Activated CD4-positive, alpha-beta T cell treated with anti-CD3 and anti-CD28 coated beads, Interleukin-2, amount 10 ng/mL, durations not matched to agents 7 days and 5 days (primary cell): Measurements from ENCODE around the gene TAF10. TPM values are rescaled to one million over a fixed set of nuclear protein-coding genes. Genes with fewer than 3 reads are reported as not detected.

ENCODE experiments used
- CTCF ChIA-PET: fragments of 350-600 bp; sonication (Branson Sonifier 250); formaldehyde crosslinking; loops from one replicate; lab custom pipeline; 2021; ENCODE audit warnings: antibody characterized with exemption; lab: Charles Lee
- POLR2A ChIA-PET: fragments of 350-600 bp; sonication (Branson Sonifier 250); formaldehyde crosslinking; loops from one replicate; lab custom pipeline; 2021; ENCODE audit warnings: antibody characterized with exemption; lab: Charles Lee
- DNase-seq: peaks from one replicate; pipeline ENCODE4 v3.0.0-alpha.2; 2020
- H3K27ac Mint-ChIP-seq: one replicate; pipeline ENCODE4 v1.8.0; 2021; ENCODE audit warnings: mild to moderate bottlenecking, moderate library complexity, mixed read lengths
- H3K27me3 Mint-ChIP-seq: one replicate; pipeline ENCODE4 v1.8.0; 2021; ENCODE audit warnings: mixed read lengths
- H3K36me3 Mint-ChIP-seq: one replicate; pipeline ENCODE4 v1.8.0; 2021; ENCODE audit warnings: low read depth, mixed read lengths
- H3K4me1 Mint-ChIP-seq: one replicate; pipeline ENCODE4 v1.8.0; 2021; ENCODE audit warnings: mixed read lengths
- H3K4me3 Mint-ChIP-seq: one replicate; pipeline ENCODE4 v1.8.0; 2021; ENCODE audit warnings: mild to moderate bottlenecking, moderate library complexity, mixed read lengths
- H3K9me3 Mint-ChIP-seq: one replicate; pipeline ENCODE4 v1.8.0; 2021; ENCODE audit warnings: mixed read lengths
- total RNA-seq, 2 experiments: library from RNA; stranded (reverse); gene quantifications; one replicate each; pipeline ENCODE4 v1.2.3, GENCODE V29; 2021

The TAF10 gene
- total RNA-seq, result 100 to 1,000 TPM; 138 to 156 TPM

DNA sequence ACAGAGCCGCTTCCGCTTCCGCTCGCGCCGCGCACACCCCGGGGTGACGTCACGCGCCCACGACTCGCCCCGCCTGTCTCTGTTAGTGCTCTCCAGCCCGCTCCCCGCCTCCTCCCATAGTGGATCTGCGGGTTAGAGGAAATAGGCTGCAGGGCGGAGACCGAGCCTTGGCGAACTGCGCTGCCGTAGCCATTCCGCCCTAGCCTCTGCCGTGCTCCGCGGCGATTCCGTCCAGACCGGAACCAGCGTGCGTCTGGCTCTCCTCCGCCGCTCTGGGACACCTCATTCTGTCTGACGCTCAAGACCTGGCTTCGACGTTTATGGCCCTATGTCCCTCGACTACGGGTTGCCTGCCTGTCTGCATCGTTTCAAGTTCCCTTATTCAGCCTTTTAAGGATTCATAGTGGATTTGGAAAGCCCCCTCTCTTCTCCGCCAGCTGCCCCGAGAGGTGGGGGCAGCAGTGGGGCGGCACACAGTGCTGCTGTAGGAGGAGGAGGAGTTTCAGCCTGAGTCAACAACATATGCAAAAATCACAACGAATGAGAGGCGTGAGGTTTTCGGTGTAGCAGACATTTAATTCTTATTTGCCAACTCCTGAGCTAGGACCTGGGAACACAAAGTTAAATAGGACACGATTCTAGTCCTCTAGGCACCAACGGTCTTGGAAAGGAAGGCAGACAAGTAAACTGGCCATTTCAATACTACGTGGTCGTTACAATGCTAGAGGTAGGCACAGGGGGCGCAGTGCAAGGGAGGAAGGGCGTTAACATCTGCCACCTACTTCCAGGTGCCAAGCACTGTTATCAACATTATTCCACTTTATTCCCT, at the start of gene TAF10:
Gene TAF10 (minus strand): TSS at position 4 of the 829 bp plus-strand sequence. CDS start 27 bp downstream, outside the sequence.
- peak; percentile 96 for DNase-seq
- Mint-ChIP-seq H3K4me1 (peaks cover 42% of the 10 kb centered on the region), H3K9me3 (no peaks in the 10 kb centered on the region), H3K4me3 (peak within 1 kb of the TSS; percentile 80), H3K27ac (peak within 1 kb of the TSS; percentile 85), H3K27me3 (no peaks in the 10 kb centered on the region), H3K36me3 (peaks cover 57% of the 10 kb centered on the region)
- POLR2A ChIA-PET, result interaction anchor here (0.7 to 1.8 kb wide), 4 partner anchors 10 to 251 kb away, joined by 3 to 7 read pairs (median 5); partner anchors contain the start of gene MRPL17
- CTCF ChIA-PET, result interaction anchor here (0.8 to 3.8 kb wide), 14 partner anchors 8 to 233 kb away, joined by 3 to 14 read pairs (median 4); partner anchors contain the start of genes ILK and MRPL17

DNA sequence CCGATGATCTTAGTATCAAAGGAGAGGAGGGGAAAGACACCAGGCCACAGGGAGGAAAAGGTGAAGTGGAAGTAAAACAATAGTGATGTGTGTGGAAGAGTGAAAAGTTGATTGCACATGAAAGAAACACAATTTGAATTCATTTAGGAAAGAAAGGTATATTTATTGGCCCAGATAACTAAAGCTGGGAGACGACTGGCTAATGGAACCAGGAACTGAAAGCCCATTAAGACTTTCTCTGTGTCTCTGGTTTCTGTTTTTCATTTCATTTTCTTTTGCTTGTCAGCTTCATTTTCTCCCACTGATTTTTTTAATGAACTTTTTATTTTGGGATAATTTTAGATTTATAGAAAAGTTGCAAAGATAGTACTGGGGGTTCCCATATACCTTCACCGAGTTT, 48.7 kb upstream of the TAF10 start:
- DNase-seq, result no peak
- Mint-ChIP-seq H3K36me3 (no peaks in the 10 kb centered on the region), H3K4me3 (no peak overlapping the region), H3K27ac (no peak overlapping the region), H3K27me3 (peaks cover 18% of the 10 kb centered on the region), H3K4me1 (peaks cover 13% of the 10 kb centered on the region), H3K9me3 (no peaks in the 10 kb centered on the region)
- ChIA-PET POLR2A (no interaction called here), CTCF (no interaction called here)

GRCh38 chr11:6658647-6659046, 46.6 kb upstream of the TAF10 start:
- ChIA-PET POLR2A (no interaction called here), CTCF (interaction anchor here (1.1 kb wide), 1 partner anchor 12 kb away, joined by 3 read pairs; no protein-coding TSS in a partner anchor)
- no peak overlapping the region for H3K4me3 Mint-ChIP-seq
- H3K9me3 Mint-ChIP-seq, result no peaks in the 10 kb centered on the region
- no peak for DNase-seq
- no peak overlapping the region for H3K27ac Mint-ChIP-seq
- H3K4me1 Mint-ChIP-seq, result peaks cover 12% of the 10 kb centered on the region
- peaks cover 15% of the 10 kb centered on the region for H3K27me3 Mint-ChIP-seq
- H3K36me3 Mint-ChIP-seq, result no peaks in the 10 kb centered on the region

DNA sequence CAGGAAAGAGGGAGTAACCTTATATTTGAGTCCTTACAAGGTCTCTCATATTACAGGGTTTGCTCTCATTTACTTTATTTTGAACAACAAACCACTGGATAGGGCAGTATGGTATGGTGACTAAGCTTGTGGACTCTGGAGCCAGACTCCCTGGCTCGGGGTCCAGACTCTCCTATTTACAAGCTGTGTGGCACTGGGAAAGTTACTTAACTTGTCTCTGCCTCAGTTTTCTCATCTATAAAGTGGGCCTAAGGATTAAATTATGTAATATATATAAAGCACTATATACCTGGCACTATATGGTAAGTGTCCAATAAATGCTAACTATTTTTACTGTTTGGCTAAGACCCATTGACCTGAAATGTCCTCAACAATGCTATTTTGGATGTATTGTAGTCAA, 45.3 kb upstream of the TAF10 start:
- peaks cover 8% of the 10 kb centered on the region for H3K4me1 Mint-ChIP-seq
- no peaks in the 10 kb centered on the region for H3K36me3 Mint-ChIP-seq
- H3K4me3 Mint-ChIP-seq, result no peak overlapping the region
- H3K27me3 Mint-ChIP-seq, result peaks cover 15% of the 10 kb centered on the region
- no peaks in the 10 kb centered on the region for H3K9me3 Mint-ChIP-seq
- DNase-seq, result no peak
- H3K27ac Mint-ChIP-seq, result no peak overlapping the region
- POLR2A ChIA-PET, result no interaction called here
- CTCF ChIA-PET, result interaction anchor here (0.6 to 1.3 kb wide), 3 partner anchors 9 to 26 kb away, joined by 3 to 5 read pairs (median 4); partner anchors contain the start of gene MRPL17

DNA sequence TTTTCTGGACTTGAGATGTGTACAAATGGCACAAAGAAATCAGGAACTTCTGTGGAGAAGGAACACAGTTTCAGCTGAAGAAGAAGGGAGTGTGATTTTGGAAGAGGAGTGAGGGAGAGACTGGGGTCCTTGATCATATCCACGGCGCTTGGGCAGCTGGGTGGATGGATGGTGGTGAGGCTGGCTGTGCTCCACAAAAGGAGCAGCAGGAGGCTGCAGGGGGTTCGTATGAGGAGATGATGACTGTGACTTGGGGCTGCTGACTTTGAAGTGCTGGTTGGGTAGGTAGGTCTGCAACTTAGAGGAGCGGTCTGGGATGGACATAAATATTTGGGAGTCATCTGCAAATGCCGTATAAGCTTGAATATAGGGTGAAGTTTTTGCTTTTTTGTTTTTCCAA, 44.9 kb upstream of the TAF10 start:
- H3K27me3 Mint-ChIP-seq, result peaks cover 15% of the 10 kb centered on the region
- H3K4me3 Mint-ChIP-seq, result peak overlapping the region; percentile 1
- H3K36me3 Mint-ChIP-seq, result no peaks in the 10 kb centered on the region
- peaks cover 8% of the 10 kb centered on the region for H3K4me1 Mint-ChIP-seq
- no peak for DNase-seq
- ChIA-PET POLR2A (no interaction called here), CTCF (interaction anchor here (0.6 to 1.3 kb wide), 3 partner anchors 8 to 26 kb away, joined by 3 to 5 read pairs (median 4); partner anchors contain the start of gene MRPL17)
- H3K9me3 Mint-ChIP-seq, result no peaks in the 10 kb centered on the region
- H3K27ac Mint-ChIP-seq, result no peak overlapping the region

DNA sequence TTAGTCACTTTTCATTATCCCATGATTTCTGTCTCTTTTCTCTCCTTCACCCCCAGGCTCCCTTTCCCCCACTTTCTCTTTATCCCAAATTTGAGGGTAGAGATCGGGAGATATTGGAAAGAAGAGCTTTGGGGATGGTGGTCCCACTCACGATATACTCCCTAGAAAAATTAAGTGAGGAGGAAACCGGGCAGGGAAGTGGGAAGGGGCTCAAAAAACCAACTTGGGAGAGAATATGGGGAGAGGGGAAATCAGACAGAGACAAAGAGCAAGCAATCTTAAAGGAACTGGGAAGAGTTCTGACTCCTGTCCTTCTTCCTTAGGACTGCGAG, 44.5 kb upstream of the TAF10 start:
- DNase-seq, result no peak
- Mint-ChIP-seq H3K9me3 (no peaks in the 10 kb centered on the region), H3K4me3 (peak overlapping the region; percentile 45), H3K36me3 (no peaks in the 10 kb centered on the region), H3K27me3 (peaks cover 15% of the 10 kb centered on the region), H3K27ac (no peak overlapping the region), H3K4me1 (peaks cover 8% of the 10 kb centered on the region)
- CTCF ChIA-PET, result no interaction called here
- POLR2A ChIA-PET, result no interaction called here

- H3K4me3 Mint-ChIP-seq, result peak within 1 kb of the TSS; percentile 45
- peaks cover 8% of the 10 kb centered on the region for H3K4me1 Mint-ChIP-seq
- no peak for DNase-seq
- POLR2A ChIA-PET, result no interaction called here
- peaks cover 15% of the 10 kb centered on the region for H3K27me3 Mint-ChIP-seq
- no peaks in the 10 kb centered on the region for H3K9me3 Mint-ChIP-seq
- no peaks in the 10 kb centered on the region for H3K36me3 Mint-ChIP-seq
- CTCF ChIA-PET, result no interaction called here
- H3K27ac Mint-ChIP-seq, result no peak within 1 kb of the TSS
Observed at GRCh38 chr11:6655790-6656583, 44.0 kb upstream of the TAF10 start, which contains the start of gene DCHS1. TSS of gene DCHS1 (minus strand) at chr11:6655809. CDS start at chr11:6641613, 14,196 bp downstream.

DNA sequence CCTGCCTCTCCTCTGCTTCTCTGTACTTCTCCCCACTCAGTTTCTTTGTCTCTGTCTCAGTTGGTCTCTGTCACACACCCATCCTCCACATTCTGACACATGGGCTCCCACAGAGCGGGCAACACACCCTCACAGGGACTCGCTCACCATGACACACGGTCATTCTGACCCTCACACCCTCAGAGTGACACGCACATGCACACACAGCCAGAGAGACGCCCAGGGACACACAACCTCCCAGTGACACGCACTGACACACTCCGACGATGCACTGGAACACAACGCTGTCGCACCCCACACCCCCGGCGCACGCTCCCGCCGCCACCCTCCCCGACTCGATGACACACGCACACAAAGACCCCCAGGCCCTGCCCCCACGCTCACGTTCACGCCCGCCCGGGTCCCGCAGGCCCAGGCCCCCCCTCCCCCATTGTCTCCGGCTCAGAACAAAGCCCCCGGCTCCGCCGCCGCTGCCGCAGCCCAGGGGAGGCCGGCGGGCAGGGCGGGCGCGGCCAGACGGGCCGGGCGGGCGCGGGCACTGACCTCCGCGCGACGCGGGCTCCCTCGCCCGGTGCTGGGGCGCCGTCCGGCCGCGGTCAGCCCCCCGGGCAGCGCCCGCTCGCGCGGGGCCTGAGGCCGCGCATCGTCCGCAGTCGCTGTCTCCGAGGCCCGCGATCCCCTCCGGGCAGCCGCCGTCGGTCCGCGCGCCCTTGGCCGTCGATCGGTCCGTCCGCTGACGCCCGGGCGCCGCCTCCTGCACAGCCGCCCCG, 43.2 kb upstream of the TAF10 start:
- ChIA-PET CTCF (no interaction called here), POLR2A (no interaction called here)
- DNase-seq, result no peak
- H3K27ac Mint-ChIP-seq, result no peak overlapping the region
- H3K4me3 Mint-ChIP-seq, result no peak overlapping the region
- H3K4me1 Mint-ChIP-seq, result peaks cover 8% of the 10 kb centered on the region
- H3K9me3 Mint-ChIP-seq, result no peaks in the 10 kb centered on the region
- H3K27me3 Mint-ChIP-seq, result peaks cover 15% of the 10 kb centered on the region
- H3K36me3 Mint-ChIP-seq, result no peaks in the 10 kb centered on the region

DNA sequence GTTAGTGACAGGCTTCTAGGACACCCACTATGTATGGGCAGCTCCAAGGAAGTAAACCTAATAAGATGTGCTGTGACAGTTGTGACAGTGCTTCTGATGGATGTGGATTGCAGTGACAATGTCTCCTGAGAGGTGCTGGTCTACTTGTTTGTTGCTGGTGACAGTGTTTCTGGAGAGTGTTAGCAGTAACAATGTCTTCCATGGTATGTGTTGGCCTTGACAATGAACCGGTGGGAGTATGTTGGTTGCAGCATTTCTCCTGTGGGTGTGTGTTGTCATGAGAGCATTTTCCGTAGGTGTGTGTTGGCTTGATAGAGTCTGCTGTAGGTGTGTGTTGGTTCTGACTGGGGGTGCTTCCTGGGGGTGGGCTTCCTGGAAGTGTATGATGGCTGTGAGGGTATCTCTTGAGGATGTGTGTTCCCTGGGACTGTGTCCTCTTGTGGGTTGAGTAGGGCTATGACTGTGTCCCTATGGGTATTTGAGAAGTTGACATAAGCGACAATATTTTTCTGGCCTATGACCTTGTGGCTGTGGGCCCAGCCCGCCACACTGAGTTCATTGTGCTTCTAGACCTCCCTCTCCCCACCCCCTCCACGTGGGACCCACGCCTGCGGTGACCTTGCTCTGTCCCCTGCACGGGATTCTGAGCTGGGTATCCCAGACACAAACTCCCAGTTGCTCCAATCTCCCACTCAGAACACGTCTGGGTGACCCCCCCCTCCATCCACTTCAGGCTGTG, 42.4 kb upstream of the TAF10 start:
- Mint-ChIP-seq H3K4me1 (peaks cover 8% of the 10 kb centered on the region), H3K4me3 (no peak overlapping the region), H3K27me3 (peaks cover 15% of the 10 kb centered on the region), H3K9me3 (no peaks in the 10 kb centered on the region), H3K36me3 (no peaks in the 10 kb centered on the region), H3K27ac (no peak overlapping the region)
- CTCF ChIA-PET, result interaction anchor here (0.9 to 1.1 kb wide), 2 partner anchors 28 to 42 kb away, joined by 3 to 4 read pairs; partner anchors contain the start of gene TAF10
- no peak for DNase-seq
- POLR2A ChIA-PET, result no interaction called here

GRCh38 chr11:6653656-6654055, 41.6 kb upstream of the TAF10 start:
- H3K36me3 Mint-ChIP-seq, result no peaks in the 10 kb centered on the region
- H3K27me3 Mint-ChIP-seq, result peaks cover 15% of the 10 kb centered on the region
- no peak overlapping the region for H3K4me3 Mint-ChIP-seq
- no peak overlapping the region for H3K27ac Mint-ChIP-seq
- no peaks in the 10 kb centered on the region for H3K9me3 Mint-ChIP-seq
- POLR2A ChIA-PET, result no interaction called here
- no peak for DNase-seq
- H3K4me1 Mint-ChIP-seq, result peaks cover 8% of the 10 kb centered on the region
- CTCF ChIA-PET, result interaction anchor here (0.9 to 2.2 kb wide), 4 partner anchors 10 to 42 kb away, joined by 3 to 6 read pairs (median 4); partner anchors contain the start of gene TAF10

DNA sequence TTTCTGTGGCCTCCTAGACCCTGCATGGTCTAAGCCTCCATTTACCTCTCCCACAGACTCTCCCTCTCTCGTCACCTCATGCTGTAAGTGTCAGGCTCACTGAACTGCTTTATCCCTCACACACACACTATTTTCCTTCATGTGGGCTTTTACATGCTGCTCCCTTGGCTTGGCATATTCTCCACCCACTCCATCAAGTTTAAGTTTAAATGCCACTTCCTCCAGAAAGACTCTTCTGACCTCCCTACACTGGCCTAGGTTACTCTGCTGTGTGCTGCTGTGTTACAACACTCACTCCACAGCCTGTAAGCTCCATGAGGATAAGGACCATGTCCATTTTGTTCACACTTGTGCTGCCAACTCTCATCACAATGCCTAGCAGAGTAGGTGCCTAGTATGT, 41.1 kb upstream of the TAF10 start:
- no peak for DNase-seq
- ChIA-PET POLR2A (interaction anchor here (0.6 kb wide), 1 partner anchor 15 kb away, joined by 7 read pairs; no protein-coding TSS in a partner anchor), CTCF (interaction anchor here (0.9 to 2.2 kb wide), 3 partner anchors 10 to 26 kb away, joined by 3 to 6 read pairs (median 4); no protein-coding TSS in a partner anchor)

More for the DNA sequence above, 41.1 kb upstream of the TAF10 start:
- Mint-ChIP-seq H3K4me1 (peaks cover 8% of the 10 kb centered on the region), H3K36me3 (no peaks in the 10 kb centered on the region), H3K4me3 (no peak overlapping the region), H3K27ac (no peak overlapping the region), H3K9me3 (no peaks in the 10 kb centered on the region), H3K27me3 (peaks cover 15% of the 10 kb centered on the region)
